Activated T-cell treated with anti-CD3 and anti-CD28 coated beads, Interleukin-2, amount 50 U/mL, for 72 hours (primary cell): ENCODE data around the gene OAS3. TPM values are rescaled to one million over a fixed set of nuclear protein-coding genes. Genes with fewer than 3 reads are reported as not detected.
"Not testable (repeated sequence)": the region's sequence is repeated elsewhere in the genome, so short reads cannot be mapped to it uniquely, and the experiment has no call there.

Experiments
- ATAC-seq, 2 donors: fragments of 150-1000 bp; cut with Tn5 transposase; replicated peaks in 1 of 2; 2 replicates each; pipeline ENCODE4 v1.10.0; 2021; ENCODE audit warnings: moderate library complexity in 2 of 2, mild to moderate bottlenecking in 1 of 2
- DNase-seq, 2 donors: peaks; one replicate each; pipeline ENCODE4 v3.0.0; 2021 to 2022; ENCODE audit warnings: mixed read lengths in 1 of 2
- H3K27ac Mint-ChIP-seq: one replicate; pipeline ENCODE4 v1.8.0; 2022; ENCODE audit warnings: mild to moderate bottlenecking, moderate library complexity, mixed read lengths
- H3K27me3 Mint-ChIP-seq: one replicate; pipeline ENCODE4 v1.8.0; 2022; ENCODE audit warnings: low read depth, mixed read lengths
- H3K36me3 Mint-ChIP-seq, 2 donors: one replicate each; pipeline ENCODE4 v1.8.0; 2022; ENCODE audit warnings: mixed read lengths in 2 of 2, mild to moderate bottlenecking in 1 of 2; ENCODE audit not compliant: insufficient read depth in 2 of 2
- H3K4me1 Mint-ChIP-seq: one replicate; pipeline ENCODE4 v1.8.0; 2022; ENCODE audit warnings: low read depth, mixed read lengths
- H3K4me3 Mint-ChIP-seq, 2 donors: one replicate each; pipeline ENCODE4 v1.8.0; 2022; ENCODE audit warnings: mild to moderate bottlenecking in 2 of 2, mixed read lengths in 2 of 2, moderate library complexity in 2 of 2
- H3K9me3 Mint-ChIP-seq, 2 donors: one replicate each; pipeline ENCODE4 v1.8.0; 2022; ENCODE audit warnings: mixed read lengths in 2 of 2
- total RNA-seq, 2 donors: library from RNA; stranded (reverse); gene quantifications; one replicate each; pipeline ENCODE4 v1.2.3, GENCODE V29; 2022

Gene OAS3
- total RNA-seq, 2 donors from 2014 or later = 14.7 to 39.3 TPM

- DNase-seq = peak in 1 of 2 donors; percentile 6
- ATAC-seq = peak; percentile 21 to 39
- Mint-ChIP-seq H3K27me3 (no peaks in the 10 kb centered on the region), H3K36me3 (peaks cover 8 to 9% of the 10 kb centered on the region in 2 donors), H3K27ac (peak overlapping the region; percentile 78), H3K9me3 (peaks cover 0 to 2% of the 10 kb centered on the region in 2 donors), H3K4me3 (peak overlapping the region; percentile 89 to 94), H3K4me1 (peaks cover 50% of the 10 kb centered on the region)
Measured at GRCh38 chr12:112907415-112908157, 30.7 kb upstream of the OAS3 start.

- peaks cover 6 to 7% of the 10 kb centered on the region in 2 donors for H3K9me3 Mint-ChIP-seq
- H3K36me3 Mint-ChIP-seq = peaks cover 16 to 19% of the 10 kb centered on the region in 2 donors
- H3K4me3 Mint-ChIP-seq = peak overlapping the region; percentile 89 to 94
- ATAC-seq (peak; percentile 29 to 43), DNase-seq (peak; percentile 8 to 17)
- H3K27me3 Mint-ChIP-seq = no peaks in the 10 kb centered on the region
- H3K27ac Mint-ChIP-seq = peak overlapping the region; percentile 88
- H3K4me1 Mint-ChIP-seq = peaks cover 49% of the 10 kb centered on the region
Measured at GRCh38 chr12:112908548-112908947, 29.7 kb upstream of the OAS3 start.

GRCh38 chr12:112909693-112910092 is 28.6 kb upstream of the OAS3 start:
- DNase-seq = no peak
- Mint-ChIP-seq H3K27me3 (no peaks in the 10 kb centered on the region), H3K4me3 (peak overlapping the region in 1 of 2 donors; percentile 94), H3K9me3 (peaks cover 7 to 8% of the 10 kb centered on the region in 2 donors), H3K36me3 (peaks cover 19 to 25% of the 10 kb centered on the region in 2 donors), H3K4me1 (peaks cover 49% of the 10 kb centered on the region), H3K27ac (no peak overlapping the region)
- no peak for ATAC-seq

GRCh38 chr12:112913038-112913688 is 25.1 kb upstream of the OAS3 start:
- peaks cover 8 to 14% of the 10 kb centered on the region in 2 donors for H3K9me3 Mint-ChIP-seq
- H3K36me3 Mint-ChIP-seq = peaks cover 29 to 35% of the 10 kb centered on the region in 2 donors
- H3K4me1 Mint-ChIP-seq = peaks cover 22% of the 10 kb centered on the region

GRCh38 chr12:112913888-112914287 is 24.4 kb upstream of the OAS3 start:
- H3K4me1 Mint-ChIP-seq = peaks cover 14% of the 10 kb centered on the region
- H3K36me3 Mint-ChIP-seq = peaks cover 29 to 36% of the 10 kb centered on the region in 2 donors
- H3K27ac Mint-ChIP-seq, ATAC-seq, H3K4me3 Mint-ChIP-seq, DNase-seq, H3K27me3 Mint-ChIP-seq: not testable (repeated sequence)
- H3K9me3 Mint-ChIP-seq = peaks cover 8 to 14% of the 10 kb centered on the region in 2 donors

More at GRCh38 chr12:112913038-112913688, 25.1 kb upstream of the OAS3 start:
- Mint-ChIP-seq H3K27ac (no peak overlapping the region), H3K27me3 (no peaks in the 10 kb centered on the region), H3K4me3 (no peak overlapping the region)
- DNase-seq (no peak), ATAC-seq (no peak)

GRCh38 chr12:112916270-112916669 is 22.0 kb upstream of the OAS3 start:
- no peaks in the 10 kb centered on the region for H3K27me3 Mint-ChIP-seq
- H3K9me3 Mint-ChIP-seq = peaks cover 6 to 14% of the 10 kb centered on the region in 2 donors
- no peaks in the 10 kb centered on the region for H3K4me1 Mint-ChIP-seq
- no peak for ATAC-seq
- DNase-seq = no peak
- H3K27ac Mint-ChIP-seq = no peak overlapping the region
- H3K36me3 Mint-ChIP-seq = peaks cover 26 to 34% of the 10 kb centered on the region in 2 donors
- H3K4me3 Mint-ChIP-seq = no peak overlapping the region

- peaks cover 13 to 19% of the 10 kb centered on the region in 2 donors for H3K36me3 Mint-ChIP-seq
- no peaks in the 10 kb centered on the region for H3K27me3 Mint-ChIP-seq
- H3K4me1 Mint-ChIP-seq = no peaks in the 10 kb centered on the region
- peaks cover 1 to 7% of the 10 kb centered on the region in 2 donors for H3K9me3 Mint-ChIP-seq
- ATAC-seq (no peak), DNase-seq (no peak)
- H3K27ac Mint-ChIP-seq = no peak overlapping the region
- no peak overlapping the region for H3K4me3 Mint-ChIP-seq
Measured at GRCh38 chr12:112919121-112919520, 19.2 kb upstream of the OAS3 start.

GRCh38 chr12:112924986-112925385 is 13.3 kb upstream of the OAS3 start:
- DNase-seq = no peak
- no peak overlapping the region for H3K4me3 Mint-ChIP-seq
- no peak overlapping the region for H3K27ac Mint-ChIP-seq
- H3K9me3 Mint-ChIP-seq = peaks cover 0 to 3% of the 10 kb centered on the region in 2 donors
- ATAC-seq = no peak
- H3K27me3 Mint-ChIP-seq = no peaks in the 10 kb centered on the region
- no peaks in the 10 kb centered on the region for H3K4me1 Mint-ChIP-seq
- peaks cover 2% of the 10 kb centered on the region in 2 donors for H3K36me3 Mint-ChIP-seq

- not testable (repeated sequence) for H3K27me3 Mint-ChIP-seq, ATAC-seq, H3K36me3 Mint-ChIP-seq, H3K4me3 Mint-ChIP-seq, H3K4me1 Mint-ChIP-seq, DNase-seq, H3K9me3 Mint-ChIP-seq
- peak overlapping the region; percentile 21 for H3K27ac Mint-ChIP-seq
Measured at GRCh38 chr12:112926416-112927033, 11.7 kb upstream of the OAS3 start.

GRCh38 chr12:112927475-112927874 is 10.8 kb upstream of the OAS3 start:
- Mint-ChIP-seq H3K9me3 (peaks cover 0 to 3% of the 10 kb centered on the region in 2 donors), H3K4me1 (no peaks in the 10 kb centered on the region), H3K36me3 (peaks cover 0 to 2% of the 10 kb centered on the region in 2 donors), H3K27ac (no peak overlapping the region), H3K27me3 (no peaks in the 10 kb centered on the region), H3K4me3 (no peak overlapping the region)
- DNase-seq (no peak), ATAC-seq (no peak)

GRCh38 chr12:112927925-112928324 is 10.3 kb upstream of the OAS3 start:
- Mint-ChIP-seq H3K27me3 (no peaks in the 10 kb centered on the region), H3K36me3 (peaks cover 0 to 2% of the 10 kb centered on the region in 2 donors), H3K4me3 (no peak overlapping the region), H3K9me3 (peaks cover 0 to 3% of the 10 kb centered on the region in 2 donors), H3K4me1 (no peaks in the 10 kb centered on the region), H3K27ac (no peak overlapping the region)
- ATAC-seq (no peak), DNase-seq (no peak)

- H3K4me1 Mint-ChIP-seq = no peaks in the 10 kb centered on the region
- ATAC-seq = no peak
- no peaks in the 10 kb centered on the region for H3K27me3 Mint-ChIP-seq
Measured at GRCh38 chr12:112928978-112929377, 9.3 kb upstream of the OAS3 start.

GRCh38 chr12:112929715-112930114 is 8.6 kb upstream of the OAS3 start:
- Mint-ChIP-seq H3K27me3 (no peaks in the 10 kb centered on the region), H3K27ac (no peak overlapping the region), H3K4me1 (peaks cover 5% of the 10 kb centered on the region), H3K36me3 (peaks cover 0 to 2% of the 10 kb centered on the region in 2 donors), H3K4me3 (no peak overlapping the region), H3K9me3 (peaks cover 0 to 3% of the 10 kb centered on the region in 2 donors)
- DNase-seq = no peak
- ATAC-seq = no peak

More at GRCh38 chr12:112928978-112929377, 9.3 kb upstream of the OAS3 start:
- H3K36me3 Mint-ChIP-seq = peaks cover 0 to 2% of the 10 kb centered on the region in 2 donors
- no peak overlapping the region for H3K27ac Mint-ChIP-seq
- H3K4me3 Mint-ChIP-seq = no peak overlapping the region
- no peak for DNase-seq
- H3K9me3 Mint-ChIP-seq = peaks cover 0 to 3% of the 10 kb centered on the region in 2 donors
